Subcutaneous adipose tissue (tissue), 4 donors: ENCODE measurements around the gene SIDT1. TPM values are rescaled to one million over a fixed set of nuclear protein-coding genes. Genes with fewer than 3 reads are reported as not detected.

ENCODE experiments used
- CTCF ChIP-seq: fragments of 450-650 bp; IDR thresholded peaks from one replicate; pipeline ENCODE4 v1.5.1; 2016; ENCODE audit warnings: low read depth, mild to moderate bottlenecking, control low read depth, antibody characterized with exemption, moderate library complexity
- total RNA-seq, 4 donors: library from RNA; depleted of rRNA; stranded (reverse); fragments of >200 nt; gene quantifications; one replicate each; pipeline ENCODE4 v1.1.0, GENCODE V29; 2016

The SIDT1 gene
- total RNA-seq, 4 donors from 2014 or later, result 2.3 to 5.3 (median 3.9) TPM

GRCh38 chr3:113532698-113533533 lies 561 bp downstream of the SIDT1 start:
- no peak for TF ChIP-seq CTCF

GRCh38 chr3:113533534-113533892 lies 1.2 kb downstream of the SIDT1 start:
- TF ChIP-seq CTCF, result no peak

- TF ChIP-seq CTCF, result no peak
These were observed 2.0 kb downstream of the SIDT1 start for GRCh38 chr3:113534365-113534764.

GRCh38 chr3:113535898-113536297 lies 3.5 kb downstream of the SIDT1 start:
- TF ChIP-seq CTCF, result no peak

- TF ChIP-seq CTCF, result no peak
These were observed 4.3 kb downstream of the SIDT1 start for GRCh38 chr3:113536627-113537101.

GRCh38 chr3:113537155-113537554 lies 4.8 kb downstream of the SIDT1 start:
- TF ChIP-seq CTCF, result no peak

- no peak for TF ChIP-seq CTCF
These were observed 9.2 kb downstream of the SIDT1 start for GRCh38 chr3:113541519-113541918.
